ENCODE measurements around the gene NLGN3. TPM values are rescaled to one million over a fixed set of nuclear protein-coding genes. Genes with fewer than 3 reads are reported as not detected.
A peak's percentile ranks its signal among the peaks of the same experiment; 100 is the strongest.

Gene NLGN3
- total RNA-seq, 4 donors from 2014 or later: 1.7 to 3.1 (median 2.8) TPM

- Histone ChIP-seq H3K36me3 (no peaks in the 10 kb centered on the region), H3K4me3 (no peak overlapping the region), H3K27me3 (no peaks in the 10 kb centered on the region), H3K27ac (peak overlapping the region in 2 of 4 donors; percentile 87 to 88), H3K9me3 (no peaks in the 10 kb centered on the region), H3K4me1 (peaks cover 0 to 16% (median 5%) of the 10 kb centered on the region in 3 donors)
- TF ChIP-seq CTCF (IDR thresholded peaks at IDR 0.05) (no peak), EP300 (IDR thresholded peaks at IDR 0.05) (no peak), POLR2A (IDR thresholded peaks at IDR 0.05) (no peak), POLR2AphosphoS5 (IDR thresholded peaks at IDR 0.05) (no peak)
- ATAC-seq: no peak
- WGBS, 2 donors (ENCODE audit: low coverage in 1 of 2): 60 to 80% methylated on average over 1 of the region's 6 CpGs
Observed at GRCh38 chrX:71183341-71183740, 38.7 kb downstream of the NLGN3 start.

GRCh38 chrX:71184092-71184491, 39.5 kb downstream of the NLGN3 start:
- Histone ChIP-seq H3K27me3 (no peaks in the 10 kb centered on the region), H3K36me3 (no peaks in the 10 kb centered on the region), H3K4me3 (no peak overlapping the region), H3K27ac (no peak overlapping the region), H3K9me3 (no peaks in the 10 kb centered on the region), H3K4me1 (peaks cover 0 to 16% (median 5%) of the 10 kb centered on the region in 3 donors)
- no peak for ATAC-seq
- no peak for TF ChIP-seq CTCF (IDR thresholded peaks at IDR 0.05)
- TF ChIP-seq POLR2AphosphoS5 (IDR thresholded peaks at IDR 0.05): no peak
- TF ChIP-seq POLR2A (IDR thresholded peaks at IDR 0.05): no peak
- TF ChIP-seq EP300 (IDR thresholded peaks at IDR 0.05): no peak
- WGBS, 2 donors (ENCODE audit: low coverage in 1 of 2): 37 to 55% methylated on average over 4 to 5 of the region's 5 CpGs

- Histone ChIP-seq H3K4me3 (no peak overlapping the region), H3K4me1 (peaks cover 0 to 16% (median 5%) of the 10 kb centered on the region in 3 donors), H3K36me3 (no peaks in the 10 kb centered on the region), H3K9me3 (no peaks in the 10 kb centered on the region), H3K27me3 (no peaks in the 10 kb centered on the region), H3K27ac (no peak overlapping the region)
- TF ChIP-seq CTCF (IDR thresholded peaks at IDR 0.05) (no peak), POLR2AphosphoS5 (IDR thresholded peaks at IDR 0.05) (no peak), POLR2A (IDR thresholded peaks at IDR 0.05) (no peak), EP300 (IDR thresholded peaks at IDR 0.05) (no peak)
- 76 to 79% methylated on average over 3 to 4 of the region's 4 CpGs for WGBS, 2 donors (ENCODE audit: low coverage in 1 of 2)
- no peak for ATAC-seq
Observed at GRCh38 chrX:71184803-71185495, 40.3 kb downstream of the NLGN3 start.

- Histone ChIP-seq H3K36me3 (no peaks in the 10 kb centered on the region), H3K27ac (no peak overlapping the region), H3K4me1 (no peaks in the 10 kb centered on the region), H3K9me3 (no peaks in the 10 kb centered on the region), H3K4me3 (no peak overlapping the region), H3K27me3 (no peaks in the 10 kb centered on the region)
- ATAC-seq: no peak
- TF ChIP-seq POLR2A (IDR thresholded peaks at IDR 0.05) (no peak), POLR2AphosphoS5 (IDR thresholded peaks at IDR 0.05) (no peak), EP300 (IDR thresholded peaks at IDR 0.05) (no peak), CTCF (IDR thresholded peaks at IDR 0.05) (no peak)
Observed at GRCh38 chrX:71191248-71191647, 46.6 kb downstream of the NLGN3 start.

- H3K4me3 ChIP-seq: no peak overlapping the region
- H3K27me3 ChIP-seq: no peaks in the 10 kb centered on the region
- H3K36me3 ChIP-seq: no peaks in the 10 kb centered on the region
- WGBS, 2 donors (ENCODE audit: low coverage in 1 of 2): 67 to 83% methylated on average over 1 to 4 of the region's 4 CpGs
- no peak overlapping the region for H3K27ac ChIP-seq
- no peaks in the 10 kb centered on the region for H3K9me3 ChIP-seq
- H3K4me1 ChIP-seq: no peaks in the 10 kb centered on the region
- ATAC-seq: no peak
- TF ChIP-seq POLR2A (IDR thresholded peaks at IDR 0.05): no peak
- TF ChIP-seq CTCF (IDR thresholded peaks at IDR 0.05): no peak
- no peak for TF ChIP-seq POLR2AphosphoS5 (IDR thresholded peaks at IDR 0.05)
- TF ChIP-seq EP300 (IDR thresholded peaks at IDR 0.05): no peak
Observed at GRCh38 chrX:71195964-71196649, 51.5 kb downstream of the NLGN3 start.
